GM12878 (cell line): ENCODE results near the gene GINM1. TPM values are rescaled to one million over a fixed set of nuclear protein-coding genes. Genes with fewer than 3 reads are reported as not detected.

Source experiments
- ATAC-seq: fragments of 200-7000 bp; cut with Tn5 transposase; 3 replicates; pipeline ENCODE4 v1.9.1; 2020; ENCODE audit warnings: mild to moderate bottlenecking, moderate library complexity
- BruUV-seq: library from RNA; stranded (reverse); fragments of 400-500 nt; replicated peaks from 2 replicates; lab custom pipeline; 2021; lab: Mats Ljungman, UMichigan
- CTCF ChIA-PET: fragments of 300-600 bp; sonication (Branson Sonifier 250); formaldehyde crosslinking; extraction: SDS; loops from one replicate; lab custom pipeline; 2021; ENCODE audit warnings: inconsistent platforms; lab: Yijun Ruan, JAX
- POLR2A ChIA-PET: fragments of 350-600 bp; formaldehyde crosslinking; extraction: SDS; loops from one replicate; lab custom pipeline; 2021; ENCODE audit warnings: inconsistent platforms; lab: Charles Lee
- RAD21 ChIA-PET: fragments of 300-600 bp; sonication (Branson Sonifier 250); formaldehyde crosslinking; loops from one replicate; lab custom pipeline; 2023; ENCODE audit warnings: antibody characterized with exemption; ENCODE audit not compliant: unreplicated experiment; lab: Charles Lee
- SMC1A ChIA-PET: fragments of 300-600 bp; sonication (Branson Sonifier 250); formaldehyde crosslinking; loops from one replicate; lab custom pipeline; 2023; ENCODE audit not compliant: unreplicated experiment, uncharacterized antibody; lab: Charles Lee
- DNase-seq: peaks from one replicate; pipeline ENCODE4 v3.0.0-alpha.2; 2011; ENCODE audit warnings: low read depth, low spot score
- FAIRE-seq: peaks from 3 replicates; lab custom pipeline; 2011; peaks lifted over from hg19 to GRCh38; lab: Jason Lieb, UNC
- H2AFZ ChIP-seq: 2 replicates; pipeline ENCODE4 v1.6.0; 2011; ENCODE audit warnings: low read depth, low read length, control low read depth; ENCODE audit not compliant: control insufficient read depth
- H3K27ac ChIP-seq: 2 replicates; pipeline ENCODE4 v1.5.1; 2011; ENCODE audit warnings: control low read depth; ENCODE audit not compliant: control insufficient read depth, insufficient read depth
- H3K27me3 ChIP-seq, 2 experiments: replicated peaks in 1 of 2; 2 replicates each; pipeline versions ENCODE4 v1.6.0 to v1.6.1; 2011; ENCODE audit warnings: low read length in 1 of 2; ENCODE audit not compliant: control insufficient read depth in 2 of 2, insufficient read depth in 2 of 2
- H3K36me3 ChIP-seq, 2 experiments: 2 replicates each; pipeline ENCODE4 v1.5.1; 2011; ENCODE audit warnings: low read length in 1 of 2; ENCODE audit not compliant: control insufficient read depth in 2 of 2, insufficient read depth in 2 of 2
- H3K4me1 ChIP-seq: 2 replicates; pipeline ENCODE4 v1.6.1; 2011; ENCODE audit warnings: mild to moderate bottlenecking, low read length, moderate library complexity, mixed read lengths; ENCODE audit not compliant: control insufficient read depth, insufficient read depth
- H3K4me2 ChIP-seq: 2 replicates; pipeline ENCODE4 v1.6.0; 2011; ENCODE audit warnings: control low read depth; ENCODE audit not compliant: control insufficient read depth, insufficient read depth
- H3K4me3 ChIP-seq: fragments of 200-600 bp; sonication (generic); 2 replicates; pipeline ENCODE4 v1.5.1; 2016
- H3K79me2 ChIP-seq: 2 replicates; pipeline ENCODE4 v1.6.0; 2011; ENCODE audit warnings: low read length; ENCODE audit not compliant: control insufficient read depth, insufficient read depth
- H3K9ac ChIP-seq: 2 replicates; pipeline ENCODE4 v1.8.0; 2011; ENCODE audit warnings: low read length, control low read depth, mixed read lengths; ENCODE audit not compliant: control insufficient read depth, insufficient read depth
- H3K9me3 ChIP-seq: replicated peaks from 3 replicates; pipeline ENCODE4 v1.5.1; 2011; ENCODE audit warnings: mild to moderate bottlenecking, low read length; ENCODE audit not compliant: control insufficient read depth, insufficient read depth
- H4K20me1 ChIP-seq: 2 replicates; pipeline ENCODE4 v1.6.0; 2011; ENCODE audit not compliant: control insufficient read depth, insufficient read depth
- ATF7 ChIP-seq: fragments of 450-650 bp; IDR thresholded peaks from 2 replicates; pipeline ENCODE4 v1.6.1; 2016; ENCODE audit warnings: low read depth, mild to moderate bottlenecking
- CBFB ChIP-seq: IDR thresholded peaks from 2 replicates; pipeline ENCODE4 v1.6.1; 2016; ENCODE audit warnings: antibody characterized with exemption, low read depth
- EP300 ChIP-seq, 2 experiments: fragments of 150-350 bp in 1 of 2; IDR thresholded peaks; 2 replicates each; pipeline ENCODE4 v1.6.1; 2011 to 2012; ENCODE audit warnings: low read depth in 2 of 2, low read length in 2 of 2, borderline replicate concordance in 1 of 2, improper control_type of control experiment in 1 of 2, inconsistent platforms in 1 of 2; ENCODE audit not compliant: control insufficient read depth in 1 of 2
- IRF4 ChIP-seq: IDR thresholded peaks from 2 replicates; pipeline ENCODE4 v1.6.1; 2011; ENCODE audit warnings: low read depth, low read length
- NR2F1 ChIP-seq: fragments of 450-650 bp; conservative IDR thresholded peaks from 2 replicates; pipeline ENCODE4 v1.6.1; 2017; ENCODE audit warnings: mild to moderate bottlenecking
- PML ChIP-seq: IDR thresholded peaks from 2 replicates; pipeline ENCODE4 v1.6.1; 2012; ENCODE audit warnings: low read length, inconsistent platforms
- POLR2AphosphoS2 ChIP-seq: IDR thresholded peaks from 2 replicates; pipeline ENCODE4 v1.6.1; 2011; ENCODE audit warnings: low read depth, mild to moderate bottlenecking, low read length, improper control_type of control experiment, moderate library complexity
- TCF12 ChIP-seq: IDR thresholded peaks from 2 replicates; pipeline ENCODE4 v1.6.1; 2011; ENCODE audit warnings: low read depth, mild to moderate bottlenecking, low read length
- TCF3 ChIP-seq: IDR thresholded peaks from 2 replicates; pipeline ENCODE4 v1.6.1; 2012; ENCODE audit warnings: low read depth, mild to moderate bottlenecking, low read length, borderline replicate concordance; ENCODE audit not compliant: insufficient read depth
- USF2 ChIP-seq: IDR thresholded peaks from 2 replicates; pipeline ENCODE4 v1.6.1; 2011; ENCODE audit warnings: low read depth, low read length, improper control_type of control experiment, borderline replicate concordance
- YBX1 ChIP-seq: fragments of 450-650 bp; IDR thresholded peaks from 2 replicates; pipeline ENCODE4 v1.6.1; 2016; ENCODE audit warnings: antibody characterized with exemption
- ZBED1 ChIP-seq: IDR thresholded peaks from 2 replicates; pipeline ENCODE4 v1.6.1; 2016; ENCODE audit warnings: borderline replicate concordance
- ZBTB11 ChIP-seq: fragments of 450-650 bp; formaldehyde crosslinking; IDR thresholded peaks from 2 replicates; pipeline ENCODE4 v1.5.0; 2022; ENCODE audit warnings: mild to moderate bottlenecking, missing genetic modification characterization
- ZBTB33 ChIP-seq: fragments of 450-650 bp; IDR thresholded peaks from 2 replicates; pipeline ENCODE4 v1.6.1; 2017; ENCODE audit warnings: mild to moderate bottlenecking
- WGBS: methylation state at CpG from one replicate; pipeline ENCODE4 v1.1.6; 2016; ENCODE audit warnings: low lambda C conversion rate; ENCODE audit not compliant: insufficient replicate concordance, insufficient coverage; ENCODE audit errors: missing lambda C conversion rate; 5-methylcytosine and 5-hydroxymethylcytosine counted together
- in situ Hi-C: fragments of 300-500 bp; cut with MboI; formaldehyde crosslinking; loops from 9 replicates; pipeline ENCODE4 v1.14.3; 2018; ENCODE audit warnings: mixed read lengths
- intact Hi-C: fragments of 100-400 bp; cut with micrococcal nuclease; formaldehyde crosslinking; loops from one replicate; pipeline ENCODE4 v1.14.2; 2022; ENCODE audit not compliant: unreplicated experiment
- polyA plus RNA-seq, 11 experiments: library from polyadenylated mRNA; depleted of rRNA in 4 of 11; unstranded in 6 of 11; stranded (reverse) in 5 of 11; fragments of >200 nt; fragmentation: Nextera tagmentation in 4 of 11; fragmentation: Illumina TruSeq in 1 of 11; extraction: Ambion mirVana in 4 of 11; extraction: Trizol in 1 of 11; gene quantifications; 1 replicate in 1 of 11; 2 replicates in 10 of 11; pipeline versions ENCODE4 v1.2.1 to v1.2.3, GENCODE V29; 2011 to 2016; ENCODE audit warnings: inconsistent platforms in 2 of 11, missing spikeins in 2 of 11, low read depth in 1 of 11
- total RNA-seq, 4 experiments: library from RNA; depleted of rRNA in 3 of 4; stranded (reverse); fragments of >200 nt in 3 of 4; fragmentation: Illumina TruSeq in 1 of 4; extraction: Trizol in 1 of 4; gene quantifications; 2 replicates each; pipeline versions ENCODE4 v1.2.1 to v1.2.3, GENCODE V29; 2013 to 2021

Gene GINM1
- total and polyA plus RNA-seq, 10 of the 15 experiments (the other 5 are each of a cell fraction or from before 2014, with no cell fraction given) = 10.6 to 38.1 (median 30.8) TPM

- SMC1A ChIA-PET = interaction anchor here (1.5 to 2.5 kb wide), 2 partner anchors 10 to 23 kb away, joined by 4 to 9 read pairs; no protein-coding TSS in a partner anchor
- Histone ChIP-seq H2AFZ (no peak overlapping the region), H3K27me3 (no peaks in the 10 kb centered on the region), H3K36me3 (peaks cover under 1 to 22% of the 10 kb centered on the region in 2 experiments; a peak in 3 of 4 replicates), H3K9ac (no peak overlapping the region), H3K9me3 (no peaks in the 10 kb centered on the region), H3K79me2 (no peaks in the 10 kb centered on the region), H3K27ac (no peak overlapping the region), H3K4me1 (no peaks in the 10 kb centered on the region), H3K4me3 (no peak overlapping the region), H4K20me1 (no peaks in the 10 kb centered on the region), H3K4me2 (no peak overlapping the region)
- DNase-seq (no peak), ATAC-seq (no peak), FAIRE-seq (no peak)
- WGBS = 100% methylated on average over 1 of the region's 1 CpG
- intact Hi-C loops = no loop called here
- CTCF ChIA-PET = interaction anchor here (0.9 kb wide), 1 partner anchor 31 kb away, joined by 3 read pairs; no protein-coding TSS in a partner anchor
- POLR2A ChIA-PET = interaction anchor here (1.3 kb wide), 1 partner anchor 13 kb away, joined by 3 read pairs; no protein-coding TSS in a partner anchor
- in situ Hi-C loops = no loop called here
- no TSS peak for BruUV-seq
- RAD21 ChIA-PET = no interaction called here
- TF ChIP-seq ATF7 = no peak
- TF ChIP-seq IRF4 = no peak
- TF ChIP-seq PML = no peak
- TF ChIP-seq CBFB = no peak
- no peak for TF ChIP-seq TCF3
- no peak for TF ChIP-seq ZBTB11 (CRISPR knock-in tag)
- no peak for TF ChIP-seq POLR2AphosphoS2
- TF ChIP-seq YBX1 = no peak
- no peak for TF ChIP-seq EP300 (IDR thresholded peaks at IDR 0.05; ENCODE audit: borderline replicate concordance in 1 of 2, control insufficient read depth in 1 of 2, low read depth in 2 of 2, low read length in 2 of 2)
- no peak for TF ChIP-seq USF2
- no peak for TF ChIP-seq ZBED1
- no peak for TF ChIP-seq NR2F1
- TF ChIP-seq TCF12 = no peak
- no peak for TF ChIP-seq ZBTB33
Observed at GRCh38 chr6:149593408-149593807, 27.2 kb downstream of the GINM1 start.
